GM12878 (cell line): ENCODE results near the gene KLF6. TPM values are rescaled to one million over a fixed set of nuclear protein-coding genes. Genes with fewer than 3 reads are reported as not detected.

Experiments
- ATAC-seq: fragments of 200-7000 bp; cut with Tn5 transposase; 3 replicates; pipeline ENCODE4 v1.9.1; 2020; ENCODE audit warnings: mild to moderate bottlenecking, moderate library complexity
- BruUV-seq: library from RNA; stranded (reverse); fragments of 400-500 nt; replicated peaks from 2 replicates; lab custom pipeline; 2021; lab: Mats Ljungman, UMichigan
- CTCF ChIA-PET: fragments of 300-600 bp; sonication (Branson Sonifier 250); formaldehyde crosslinking; extraction: SDS; loops from one replicate; lab custom pipeline; 2021; ENCODE audit warnings: inconsistent platforms; lab: Yijun Ruan, JAX
- POLR2A ChIA-PET: fragments of 350-600 bp; formaldehyde crosslinking; extraction: SDS; loops from one replicate; lab custom pipeline; 2021; ENCODE audit warnings: inconsistent platforms; lab: Charles Lee
- RAD21 ChIA-PET: fragments of 300-600 bp; sonication (Branson Sonifier 250); formaldehyde crosslinking; loops from one replicate; lab custom pipeline; 2023; ENCODE audit warnings: antibody characterized with exemption; ENCODE audit not compliant: unreplicated experiment; lab: Charles Lee
- SMC1A ChIA-PET: fragments of 300-600 bp; sonication (Branson Sonifier 250); formaldehyde crosslinking; loops from one replicate; lab custom pipeline; 2023; ENCODE audit not compliant: unreplicated experiment, uncharacterized antibody; lab: Charles Lee
- DNase-seq: peaks from one replicate; pipeline ENCODE4 v3.0.0-alpha.2; 2011; ENCODE audit warnings: low read depth, low spot score
- FAIRE-seq: peaks from 3 replicates; lab custom pipeline; 2011; peaks lifted over from hg19 to GRCh38; lab: Jason Lieb, UNC
- H2AFZ ChIP-seq: 2 replicates; pipeline ENCODE4 v1.6.0; 2011; ENCODE audit warnings: low read depth, low read length, control low read depth; ENCODE audit not compliant: control insufficient read depth
- H3K27ac ChIP-seq: 2 replicates; pipeline ENCODE4 v1.5.1; 2011; ENCODE audit warnings: control low read depth; ENCODE audit not compliant: control insufficient read depth, insufficient read depth
- H3K27me3 ChIP-seq, 2 experiments: replicated peaks in 1 of 2; 2 replicates each; pipeline versions ENCODE4 v1.6.0 to v1.6.1; 2011; ENCODE audit warnings: low read length in 1 of 2; ENCODE audit not compliant: control insufficient read depth in 2 of 2, insufficient read depth in 2 of 2
- H3K36me3 ChIP-seq, 2 experiments: 2 replicates each; pipeline ENCODE4 v1.5.1; 2011; ENCODE audit warnings: low read length in 1 of 2; ENCODE audit not compliant: control insufficient read depth in 2 of 2, insufficient read depth in 2 of 2
- H3K4me1 ChIP-seq: 2 replicates; pipeline ENCODE4 v1.6.1; 2011; ENCODE audit warnings: mild to moderate bottlenecking, low read length, moderate library complexity, mixed read lengths; ENCODE audit not compliant: control insufficient read depth, insufficient read depth
- H3K4me2 ChIP-seq: 2 replicates; pipeline ENCODE4 v1.6.0; 2011; ENCODE audit warnings: control low read depth; ENCODE audit not compliant: control insufficient read depth, insufficient read depth
- H3K4me3 ChIP-seq: fragments of 200-600 bp; sonication (generic); 2 replicates; pipeline ENCODE4 v1.5.1; 2016
- H3K79me2 ChIP-seq: 2 replicates; pipeline ENCODE4 v1.6.0; 2011; ENCODE audit warnings: low read length; ENCODE audit not compliant: control insufficient read depth, insufficient read depth
- H3K9ac ChIP-seq: 2 replicates; pipeline ENCODE4 v1.8.0; 2011; ENCODE audit warnings: low read length, control low read depth, mixed read lengths; ENCODE audit not compliant: control insufficient read depth, insufficient read depth
- H3K9me3 ChIP-seq: replicated peaks from 3 replicates; pipeline ENCODE4 v1.5.1; 2011; ENCODE audit warnings: mild to moderate bottlenecking, low read length; ENCODE audit not compliant: control insufficient read depth, insufficient read depth
- H4K20me1 ChIP-seq: 2 replicates; pipeline ENCODE4 v1.6.0; 2011; ENCODE audit not compliant: control insufficient read depth, insufficient read depth
- EED ChIP-seq: sonication (generic); IDR thresholded peaks from 2 replicates; pipeline ENCODE4 v1.6.1; 2016; ENCODE audit warnings: antibody characterized with exemption, low read depth
- EGR1 ChIP-seq, 2 experiments: IDR thresholded peaks; 1 replicate in 1 of 2; 2 replicates in 1 of 2; pipeline ENCODE4 v1.6.1; 2011 to 2012; ENCODE audit warnings: low read depth in 2 of 2, low read length in 2 of 2, borderline replicate concordance in 1 of 2, mild to moderate bottlenecking in 1 of 2, moderate library complexity in 1 of 2
- FOXM1 ChIP-seq: IDR thresholded peaks from 2 replicates; pipeline ENCODE4 v1.6.1; 2012; ENCODE audit warnings: low read depth, mild to moderate bottlenecking, inconsistent platforms, low read length, moderate library complexity
- IKZF1 ChIP-seq: fragments of 450-650 bp; conservative IDR thresholded peaks from 2 replicates; pipeline ENCODE4 v1.6.1; 2017; ENCODE audit warnings: antibody characterized with exemption, mild to moderate bottlenecking
- MTA3 ChIP-seq: IDR thresholded peaks from 2 replicates; pipeline ENCODE4 v1.6.1; 2012; ENCODE audit warnings: low read length, inconsistent platforms, borderline replicate concordance
- POLR2AphosphoS5 ChIP-seq: IDR thresholded peaks from 2 replicates; pipeline ENCODE4 v1.6.1; 2011; ENCODE audit warnings: mild to moderate bottlenecking, low read length, inconsistent platforms
- WGBS: methylation state at CpG from one replicate; pipeline ENCODE4 v1.1.6; 2016; ENCODE audit warnings: low lambda C conversion rate; ENCODE audit not compliant: insufficient replicate concordance, insufficient coverage; ENCODE audit errors: missing lambda C conversion rate; 5-methylcytosine and 5-hydroxymethylcytosine counted together
- in situ Hi-C: fragments of 300-500 bp; cut with MboI; formaldehyde crosslinking; loops from 9 replicates; pipeline ENCODE4 v1.14.3; 2018; ENCODE audit warnings: mixed read lengths
- intact Hi-C: fragments of 100-400 bp; cut with micrococcal nuclease; formaldehyde crosslinking; loops from one replicate; pipeline ENCODE4 v1.14.2; 2022; ENCODE audit not compliant: unreplicated experiment
- polyA plus RNA-seq, 11 experiments: library from polyadenylated mRNA; depleted of rRNA in 4 of 11; unstranded in 6 of 11; stranded (reverse) in 5 of 11; fragments of >200 nt; fragmentation: Nextera tagmentation in 4 of 11; fragmentation: Illumina TruSeq in 1 of 11; extraction: Ambion mirVana in 4 of 11; extraction: Trizol in 1 of 11; gene quantifications; 1 replicate in 1 of 11; 2 replicates in 10 of 11; pipeline versions ENCODE4 v1.2.1 to v1.2.3, GENCODE V29; 2011 to 2016; ENCODE audit warnings: inconsistent platforms in 2 of 11, missing spikeins in 2 of 11, low read depth in 1 of 11
- total RNA-seq, 4 experiments: library from RNA; depleted of rRNA in 3 of 4; stranded (reverse); fragments of >200 nt in 3 of 4; fragmentation: Illumina TruSeq in 1 of 4; extraction: Trizol in 1 of 4; gene quantifications; 2 replicates each; pipeline versions ENCODE4 v1.2.1 to v1.2.3, GENCODE V29; 2013 to 2021
- TF ChIP-seq, protein P1 (sequence below): fragments of 450-650 bp; formaldehyde crosslinking; IDR thresholded peaks from 2 replicates; pipeline ENCODE4 v1.5.0; 2022; ENCODE audit warnings: mild to moderate bottlenecking, missing genetic modification characterization
- TF ChIP-seq, protein P2 (sequence below): fragments of 450-650 bp; conservative IDR thresholded peaks from 2 replicates; pipeline ENCODE4 v1.6.1; 2017; ENCODE audit warnings: mild to moderate bottlenecking, moderate library complexity

KLF6 gene
- total and polyA plus RNA-seq, 10 of the 15 experiments (the other 5 are each of a cell fraction or from before 2014, with no cell fraction given): 7.4 to 54.1 (median 23.5) TPM

DNA sequence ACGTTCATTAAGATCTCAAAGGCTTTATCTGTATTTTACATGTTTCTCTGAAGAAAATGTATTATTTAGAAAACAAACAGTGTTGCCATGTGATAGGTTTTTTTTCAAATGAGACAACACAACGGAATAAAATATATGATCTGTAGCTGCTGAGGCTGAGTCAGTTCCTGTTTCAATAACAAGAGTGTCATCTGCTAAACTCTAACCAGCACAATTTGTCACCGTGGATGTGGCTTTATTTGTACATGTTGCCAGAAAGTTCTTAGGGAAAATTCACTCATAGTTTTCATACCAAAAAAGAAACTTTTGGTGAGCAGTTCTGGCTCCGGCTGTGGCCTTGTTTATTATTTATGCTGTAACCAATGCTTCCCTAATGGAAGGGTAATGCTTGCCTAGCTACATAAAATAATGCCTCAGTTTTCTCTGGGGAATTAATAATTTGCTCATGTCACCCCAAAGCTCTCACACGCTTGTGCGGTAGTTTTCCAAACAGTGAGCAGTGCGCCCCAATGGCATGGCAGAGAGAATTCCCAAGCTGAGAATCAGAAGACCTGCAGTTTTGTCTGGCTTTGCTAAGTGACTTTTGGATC lies 20.3 kb upstream of the KLF6 start (continued):
- TF ChIP-seq, protein P1, sequence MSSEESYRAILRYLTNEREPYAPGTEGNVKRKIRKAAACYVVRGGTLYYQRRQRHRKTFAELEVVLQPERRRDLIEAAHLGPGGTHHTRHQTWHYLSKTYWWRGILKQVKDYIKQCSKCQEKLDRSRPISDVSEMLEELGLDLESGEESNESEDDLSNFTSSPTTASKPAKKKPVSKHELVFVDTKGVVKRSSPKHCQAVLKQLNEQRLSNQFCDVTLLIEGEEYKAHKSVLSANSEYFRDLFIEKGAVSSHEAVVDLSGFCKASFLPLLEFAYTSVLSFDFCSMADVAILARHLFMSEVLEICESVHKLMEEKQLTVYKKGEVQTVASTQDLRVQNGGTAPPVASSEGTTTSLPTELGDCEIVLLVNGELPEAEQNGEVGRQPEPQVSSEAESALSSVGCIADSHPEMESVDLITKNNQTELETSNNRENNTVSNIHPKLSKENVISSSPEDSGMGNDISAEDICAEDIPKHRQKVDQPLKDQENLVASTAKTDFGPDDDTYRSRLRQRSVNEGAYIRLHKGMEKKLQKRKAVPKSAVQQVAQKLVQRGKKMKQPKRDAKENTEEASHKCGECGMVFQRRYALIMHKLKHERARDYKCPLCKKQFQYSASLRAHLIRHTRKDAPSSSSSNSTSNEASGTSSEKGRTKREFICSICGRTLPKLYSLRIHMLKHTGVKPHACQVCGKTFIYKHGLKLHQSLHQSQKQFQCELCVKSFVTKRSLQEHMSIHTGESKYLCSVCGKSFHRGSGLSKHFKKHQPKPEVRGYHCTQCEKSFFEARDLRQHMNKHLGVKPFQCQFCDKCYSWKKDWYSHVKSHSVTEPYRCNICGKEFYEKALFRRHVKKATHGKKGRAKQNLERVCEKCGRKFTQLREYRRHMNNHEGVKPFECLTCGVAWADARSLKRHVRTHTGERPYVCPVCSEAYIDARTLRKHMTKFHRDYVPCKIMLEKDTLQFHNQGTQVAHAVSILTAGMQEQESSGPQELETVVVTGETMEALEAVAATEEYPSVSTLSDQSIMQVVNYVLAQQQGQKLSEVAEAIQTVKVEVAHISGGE (CRISPR knock-in tag): no peak
- TF ChIP-seq EGR1 (IDR thresholded peaks at IDR 0.05; ENCODE audit: borderline replicate concordance in 1 of 2, low read depth in 2 of 2, low read length in 2 of 2) (no peak), MTA3 (no peak), EED (peak; percentile 45; the same call in 1 of the 2 replicates)

DNA sequence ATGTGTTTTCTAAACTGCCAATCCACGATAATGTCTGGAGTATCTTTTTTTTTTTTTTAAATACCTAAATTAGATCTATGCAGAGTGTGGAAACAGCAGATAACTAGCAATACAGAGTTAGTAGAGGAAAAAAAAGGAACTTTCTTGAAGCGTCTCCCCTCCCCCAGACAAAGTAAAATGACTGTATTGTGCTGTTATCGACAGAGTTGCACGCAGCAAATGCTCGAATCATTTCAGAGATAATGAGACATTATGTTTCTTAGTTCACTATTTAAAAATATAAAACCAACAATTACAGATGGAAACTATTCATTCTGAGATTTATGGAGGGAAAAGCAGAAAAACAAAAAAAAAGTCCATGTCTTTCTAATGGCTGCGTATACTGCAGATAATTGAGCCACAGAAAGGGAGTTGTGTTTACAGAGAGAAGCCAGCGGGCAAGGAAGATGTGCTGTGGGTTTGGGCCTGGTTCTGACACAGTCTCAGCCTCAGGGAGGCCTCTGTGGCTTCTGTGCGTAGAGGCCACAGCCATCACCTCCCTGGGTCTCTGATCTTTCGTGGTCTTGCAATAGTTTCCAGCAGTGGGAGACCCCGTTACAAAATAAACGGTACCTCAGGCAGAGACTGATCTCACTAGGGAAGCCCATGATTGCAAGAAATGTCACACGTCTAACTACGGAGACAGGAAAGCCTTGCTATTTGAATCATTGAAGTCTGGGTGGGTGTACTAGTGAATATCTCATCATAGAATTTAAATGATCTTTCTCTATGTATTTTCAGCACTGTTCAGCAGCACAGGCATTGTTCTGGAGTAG lies 19.1 kb upstream of the KLF6 start:
- BruUV-seq: no TSS peak
- Histone ChIP-seq H3K9ac (peak overlapping the region; percentile 55), H2AFZ (peak overlapping the region; percentile 81), H3K4me2 (peak overlapping the region; percentile 85), H3K36me3 (no peaks in the 10 kb centered on the region), H3K4me3 (no peak overlapping the region), H3K27me3 (no peaks in the 10 kb centered on the region), H3K27ac (peak overlapping the region; percentile 85), H3K9me3 (no peaks in the 10 kb centered on the region), H4K20me1 (no peaks in the 10 kb centered on the region), H3K79me2 (no peaks in the 10 kb centered on the region), H3K4me1 (peaks cover 32% of the 10 kb centered on the region)
- POLR2A ChIA-PET: interaction anchor here (1.1 to 4.6 kb wide), 3 partner anchors 20 to 61 kb away, joined by 3 to 41 read pairs (median 7); partner anchors contain the start of gene KLF6
- CTCF ChIA-PET: interaction anchor here (2.2 kb wide), 1 partner anchor 49 kb away, joined by 4 read pairs; no protein-coding TSS in a partner anchor
- FAIRE-seq (no peak), ATAC-seq (peak; percentile 4; the same call in 1 of the 3 replicates), DNase-seq (no peak)
- SMC1A ChIA-PET: interaction anchor here (1.5 to 16.8 kb wide), 6 partner anchors 15 to 72 kb away, joined by 5 to 280 read pairs (median 16); partner anchors contain the start of gene KLF6
- intact Hi-C loops (no loop called here), in situ Hi-C loops (no loop called here)
- WGBS: 18% methylated on average over 13 of the region's 13 CpGs
- RAD21 ChIA-PET: interaction anchor here (2.3 to 3.7 kb wide), 3 partner anchors 21 to 47 kb away, joined by 10 to 46 read pairs (median 19); partner anchors contain the start of gene KLF6
- TF ChIP-seq POLR2AphosphoS5: 0 out of 2 replicates have a peak, but pooled peaks have one; percentile 27
- TF ChIP-seq, protein P2, sequence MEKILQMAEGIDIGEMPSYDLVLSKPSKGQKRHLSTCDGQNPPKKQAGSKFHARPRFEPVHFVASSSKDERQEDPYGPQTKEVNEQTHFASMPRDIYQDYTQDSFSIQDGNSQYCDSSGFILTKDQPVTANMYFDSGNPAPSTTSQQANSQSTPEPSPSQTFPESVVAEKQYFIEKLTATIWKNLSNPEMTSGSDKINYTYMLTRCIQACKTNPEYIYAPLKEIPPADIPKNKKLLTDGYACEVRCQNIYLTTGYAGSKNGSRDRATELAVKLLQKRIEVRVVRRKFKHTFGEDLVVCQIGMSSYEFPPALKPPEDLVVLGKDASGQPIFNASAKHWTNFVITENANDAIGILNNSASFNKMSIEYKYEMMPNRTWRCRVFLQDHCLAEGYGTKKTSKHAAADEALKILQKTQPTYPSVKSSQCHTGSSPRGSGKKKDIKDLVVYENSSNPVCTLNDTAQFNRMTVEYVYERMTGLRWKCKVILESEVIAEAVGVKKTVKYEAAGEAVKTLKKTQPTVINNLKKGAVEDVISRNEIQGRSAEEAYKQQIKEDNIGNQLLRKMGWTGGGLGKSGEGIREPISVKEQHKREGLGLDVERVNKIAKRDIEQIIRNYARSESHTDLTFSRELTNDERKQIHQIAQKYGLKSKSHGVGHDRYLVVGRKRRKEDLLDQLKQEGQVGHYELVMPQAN: no peak
- 0 out of 2 replicates have a peak, but pooled peaks have one; percentile 11 for TF ChIP-seq FOXM1
- TF ChIP-seq EGR1 (IDR thresholded peaks at IDR 0.05; ENCODE audit: borderline replicate concordance in 1 of 2, low read depth in 2 of 2, low read length in 2 of 2): no peak
- 0 out of 2 replicates have a peak, but pooled peaks have one; percentile 13 for TF ChIP-seq IKZF1
